Transverse colon (tissue), 4 donors: ENCODE data around the gene JSRP1. TPM values are rescaled to one million over a fixed set of nuclear protein-coding genes. Genes with fewer than 3 reads are reported as not detected.

Experiments used
- DNase-seq: peaks from one replicate; pipeline ENCODE4 v3.0.0-alpha.2; 2019
- H3K27ac ChIP-seq, 4 donors: fragments of 200-600 bp; sonication (generic); 2 replicates each; pipeline ENCODE4 v1.5.1; 2016 to 2018; ENCODE audit warnings: inconsistent platforms in 4 of 4
- H3K27me3 ChIP-seq: fragments of 200-600 bp; sonication (generic); 2 replicates; pipeline ENCODE4 v1.5.1; 2017; ENCODE audit warnings: inconsistent platforms
- H3K36me3 ChIP-seq, 4 donors: fragments of 200-600 bp; sonication (generic); 2 replicates each; pipeline ENCODE4 v1.5.1; 2017 to 2019; ENCODE audit warnings: inconsistent platforms in 4 of 4
- H3K4me1 ChIP-seq, 4 donors: fragments of 200-600 bp; sonication (generic); 2 replicates each; pipeline ENCODE4 v1.5.1; 2017 to 2020; ENCODE audit warnings: inconsistent platforms in 4 of 4
- H3K4me3 ChIP-seq, 4 donors: fragments of 200-600 bp; sonication (generic); 1 replicate in 1 of 4; 2 replicates in 3 of 4; pipeline versions ENCODE4 v1.5.1 to v1.6.1; 2017 to 2019; ENCODE audit warnings: inconsistent platforms in 4 of 4
- H3K9me3 ChIP-seq, 2 donors: fragments of 200-600 bp; sonication (generic); 2 replicates each; pipeline ENCODE4 v1.5.1; 2017 to 2019; ENCODE audit warnings: inconsistent platforms in 2 of 2
- CTCF ChIP-seq, 5 experiments: fragments of 200-600 bp in 3 of 5; fragments of 450-650 bp in 2 of 5; sonication (generic) in 3 of 5; IDR thresholded peaks; 1 replicate in 2 of 5; 2 replicates in 3 of 5; pipeline ENCODE4 v1.5.1; 2016 to 2017; ENCODE audit warnings: antibody characterized with exemption in 5 of 5, inconsistent platforms in 3 of 5, mild to moderate bottlenecking in 2 of 5, moderate library complexity in 1 of 5
- EP300 ChIP-seq: sonication (generic); formaldehyde crosslinking; IDR thresholded peaks from one replicate; pipeline ENCODE4 v1.6.1; 2017; ENCODE audit warnings: antibody characterized with exemption, low read depth
- POLR2A ChIP-seq: fragments of 450-650 bp; IDR thresholded peaks from one replicate; pipeline ENCODE4 v1.6.1; 2016; ENCODE audit warnings: antibody characterized with exemption, mild to moderate bottlenecking, moderate library complexity
- POLR2AphosphoS5 ChIP-seq, 3 donors: sonication (generic); formaldehyde crosslinking; IDR thresholded peaks; one replicate each; pipeline ENCODE4 v1.6.1; 2016; ENCODE audit warnings: antibody characterized with exemption in 3 of 3
- WGBS, 2 donors: methylation state at CpG; one replicate each; pipeline ENCODE4 v1.1.5; 2018; ENCODE audit warnings: low coverage in 1 of 2; 5-methylcytosine and 5-hydroxymethylcytosine counted together
- in situ Hi-C, 4 donors: fragments of 200-750 bp; cut with MboI; loops; one replicate each; pipeline versions ENCODE4 v1.15.0 to v1.15.1; 2017; ENCODE audit warnings: low sequenced_read_pairs in 3 of 4, low pct_ligation_motif_present in 1 of 4, low pct_unique_long_range_greater_than_20kb in 1 of 4
- intact Hi-C: fragments of 100-400 bp; cut with DNase I; formaldehyde crosslinking; loops from one replicate; pipeline ENCODE4 v1.15.1; 2023; ENCODE audit warnings: low total_unique reads
- total RNA-seq, 4 donors: library from RNA; depleted of rRNA; stranded (reverse); fragments of >200 nt; gene quantifications; one replicate each; pipeline ENCODE4 v1.1.0, GENCODE V29; 2016

JSRP1 gene
- total RNA-seq, 4 donors from 2014 or later: 5.6 TPM; not detected in 3

- H3K27ac ChIP-seq: no peak overlapping the region
- in situ Hi-C loops (no loop called here), intact Hi-C loops (loop anchor here (5.0 kb wide), 1 partner anchor 67 kb away; no protein-coding TSS in a partner anchor)
- peaks cover 0 to 21% (median 6%) of the 10 kb centered on the region in 4 donors for H3K36me3 ChIP-seq
- H3K4me3 ChIP-seq: no peak overlapping the region
- TF ChIP-seq POLR2AphosphoS5 (IDR thresholded peaks at IDR 0.05) (no peak), POLR2A (no peak), CTCF (IDR thresholded peaks at IDR 0.05) (no peak), EP300 (no peak)
- no peaks in the 10 kb centered on the region for H3K27me3 ChIP-seq
- no peak for DNase-seq
- no peaks in the 10 kb centered on the region for H3K9me3 ChIP-seq
- 85% methylated on average over 14 of the region's 14 CpGs; no CpG with 5 or more reads in 1 of the 2 donors for WGBS, 2 donors
- no peaks in the 10 kb centered on the region for H3K4me1 ChIP-seq
Observed at GRCh38 chr19:2223959-2224358, 32.3 kb downstream of the JSRP1 start.

DNA sequence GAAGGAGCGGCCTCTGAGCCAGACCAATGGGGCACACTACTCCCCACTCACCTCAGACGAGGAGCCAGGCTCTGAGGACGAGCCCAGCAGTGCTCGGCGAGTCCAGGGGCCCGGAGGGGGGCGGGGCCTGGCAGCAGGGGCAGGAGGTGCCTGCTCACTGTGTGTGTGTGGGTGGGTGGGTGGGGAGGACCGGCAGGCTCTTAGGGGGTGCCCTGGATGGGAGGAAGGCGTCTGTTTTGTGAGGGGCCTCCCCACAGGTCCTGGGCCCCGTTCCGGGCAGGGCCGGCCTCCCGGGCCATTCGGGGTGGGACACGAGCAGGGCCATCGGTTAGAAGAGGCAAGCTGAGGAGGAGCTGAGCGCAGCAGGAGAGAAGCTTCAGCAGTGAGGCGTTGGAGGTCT is 32.8 kb downstream of the JSRP1 start:
- Histone ChIP-seq H3K27ac (no peak overlapping the region), H3K27me3 (no peaks in the 10 kb centered on the region), H3K9me3 (no peaks in the 10 kb centered on the region), H3K36me3 (peaks cover 0 to 21% (median 6%) of the 10 kb centered on the region in 4 donors), H3K4me1 (no peaks in the 10 kb centered on the region), H3K4me3 (no peak overlapping the region)
- intact Hi-C loops: loop anchor here (5.0 kb wide), 1 partner anchor 66 kb away; no protein-coding TSS in a partner anchor
- no peak for TF ChIP-seq CTCF (IDR thresholded peaks at IDR 0.05)
- no peak for TF ChIP-seq EP300
- TF ChIP-seq POLR2AphosphoS5 (IDR thresholded peaks at IDR 0.05): no peak
- no peak for TF ChIP-seq POLR2A
- 91% methylated on average over 12 of the region's 18 CpGs; no CpG with 5 or more reads in 1 of the 2 donors for WGBS, 2 donors
- no peak for DNase-seq
- in situ Hi-C loops: no loop called here

- intact Hi-C loops (loop anchor here (5.0 kb wide), 1 partner anchor 65 kb away; no protein-coding TSS in a partner anchor), in situ Hi-C loops (no loop called here)
- no peak for DNase-seq
- WGBS, 2 donors: 93% methylated on average over 17 of the region's 20 CpGs; no CpG with 5 or more reads in 1 of the 2 donors
- TF ChIP-seq POLR2A: no peak
- peak in 1 of 5 experiments; percentile 6 for TF ChIP-seq CTCF (IDR thresholded peaks at IDR 0.05)
- Histone ChIP-seq H3K4me3 (no peak overlapping the region), H3K27ac (no peak overlapping the region), H3K27me3 (no peaks in the 10 kb centered on the region), H3K36me3 (peaks cover 0 to 16% (median 3%) of the 10 kb centered on the region in 4 donors), H3K4me1 (no peaks in the 10 kb centered on the region), H3K9me3 (no peaks in the 10 kb centered on the region)
Observed at GRCh38 chr19:2221918-2222317, 34.3 kb downstream of the JSRP1 start.

- H3K4me1 ChIP-seq: no peaks in the 10 kb centered on the region
- no peak for TF ChIP-seq POLR2AphosphoS5 (IDR thresholded peaks at IDR 0.05)
- no peak for TF ChIP-seq CTCF (IDR thresholded peaks at IDR 0.05)
- TF ChIP-seq POLR2A: no peak
- no peak for TF ChIP-seq EP300
- intact Hi-C loops: loop anchor here (5.0 kb wide), 1 partner anchor 64 kb away; no protein-coding TSS in a partner anchor
- 87% methylated on average over 10 of the region's 20 CpGs; no CpG with 5 or more reads in 1 of the 2 donors for WGBS, 2 donors
- H3K9me3 ChIP-seq: no peaks in the 10 kb centered on the region
- in situ Hi-C loops: no loop called here
- no peak overlapping the region for H3K4me3 ChIP-seq
- peaks cover 0 to 15% (median 4%) of the 10 kb centered on the region in 4 donors for H3K36me3 ChIP-seq
- H3K27ac ChIP-seq: no peak overlapping the region
- DNase-seq: no peak
- H3K27me3 ChIP-seq: no peaks in the 10 kb centered on the region
Observed at GRCh38 chr19:2221250-2221831, 34.9 kb downstream of the JSRP1 start.
